GM18909 (cell line): Measurements from ENCODE around the gene DDX17.

Experiments
- ATAC-seq: cut with Tn5 transposase; IDR thresholded peaks from one replicate; pipeline ENCODE4 v1.9.1; 2021; ENCODE audit warnings: mild to moderate bottlenecking; ENCODE audit not compliant: unreplicated experiment, poor library complexity

DDX17 gene

DNA sequence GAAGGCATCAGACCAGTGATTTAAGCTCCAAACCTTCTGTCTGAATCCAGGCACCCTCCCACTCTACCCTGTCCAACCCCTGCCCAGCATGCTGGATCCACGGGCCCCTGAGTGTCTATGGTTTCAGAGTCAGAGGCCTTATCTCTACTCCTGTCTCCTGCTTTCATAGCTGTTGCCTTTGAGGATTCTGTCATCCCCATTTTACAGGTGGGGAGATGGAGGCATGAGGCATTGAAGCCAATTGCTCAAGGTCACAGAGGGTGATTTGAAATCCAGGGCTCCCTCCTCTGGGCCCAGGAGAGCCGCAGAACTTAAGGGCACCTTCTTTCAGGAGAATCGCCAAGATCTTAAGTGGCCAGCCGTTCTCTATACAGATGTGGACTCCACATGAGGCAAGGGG, 54.2 kb downstream of the DDX17 start:
- no peak for ATAC-seq

DNA sequence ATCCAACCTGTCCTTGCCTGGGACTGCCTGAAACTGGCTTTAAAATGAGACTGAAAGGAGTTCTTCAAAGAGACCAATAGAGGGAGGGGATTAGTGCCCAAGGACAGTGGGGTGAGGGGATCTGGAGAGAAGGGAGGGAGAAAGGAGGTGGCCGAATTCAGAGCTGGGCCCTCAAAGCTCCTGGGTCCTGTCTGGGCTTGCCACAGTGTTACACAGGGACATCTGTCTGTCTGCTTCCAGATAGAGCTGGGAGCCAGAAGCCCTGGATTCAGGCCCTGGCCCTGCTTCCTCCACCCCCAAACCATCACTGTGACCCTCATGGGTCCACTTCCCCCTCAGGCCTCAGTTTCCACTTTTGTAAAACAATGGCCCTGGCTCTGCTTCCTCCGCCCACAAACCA, 54.7 kb downstream of the DDX17 start:
- no peak for ATAC-seq

DNA sequence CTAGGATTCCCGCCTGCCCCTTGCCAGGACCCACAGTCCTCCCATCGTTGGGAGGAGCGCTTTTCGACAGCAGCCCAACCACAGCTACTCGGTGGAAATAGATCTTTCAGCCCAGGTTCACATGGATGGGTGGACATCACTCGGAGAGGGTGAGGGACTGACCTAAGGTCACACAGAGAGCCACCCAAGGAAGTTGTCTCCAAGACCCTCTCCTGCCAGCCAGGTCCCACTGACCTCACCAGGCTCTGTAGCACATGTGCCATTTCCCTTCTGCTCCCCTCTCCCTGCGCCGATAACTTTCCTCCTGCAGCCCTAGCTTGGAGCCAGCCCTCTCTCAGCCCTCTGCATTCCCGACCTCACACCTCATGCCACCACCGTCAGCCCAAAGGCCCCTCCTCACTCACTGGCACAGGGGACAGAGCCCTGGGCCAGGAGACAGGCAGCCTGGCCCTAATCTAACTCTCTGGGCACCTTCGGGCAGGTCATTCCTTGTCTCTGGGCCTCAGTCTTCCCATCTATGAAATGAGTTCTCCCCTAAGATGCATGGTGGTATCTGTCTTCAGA, 55.8 kb downstream of the DDX17 start:
- ATAC-seq, result no peak

DNA sequence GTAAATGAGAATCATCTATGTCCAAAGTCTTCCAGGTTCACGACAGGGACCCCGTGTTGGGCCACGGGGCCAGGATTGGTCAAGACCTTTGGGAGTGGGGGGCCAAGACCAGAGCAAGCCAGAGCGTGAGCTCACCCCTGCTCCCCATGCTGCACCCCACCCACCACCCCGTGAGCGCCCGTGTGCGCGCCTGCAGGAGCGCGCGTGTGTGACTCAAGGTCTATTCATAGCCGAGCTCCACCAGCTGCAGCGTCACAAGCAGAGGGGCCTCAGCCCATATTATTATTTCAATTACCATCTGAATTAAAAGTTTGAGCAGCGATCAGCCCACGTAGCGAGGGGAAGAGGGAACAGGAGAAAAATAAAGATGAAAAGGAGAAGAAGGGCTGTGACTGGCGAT, 56.3 kb downstream of the DDX17 start:
- no peak for ATAC-seq

DNA sequence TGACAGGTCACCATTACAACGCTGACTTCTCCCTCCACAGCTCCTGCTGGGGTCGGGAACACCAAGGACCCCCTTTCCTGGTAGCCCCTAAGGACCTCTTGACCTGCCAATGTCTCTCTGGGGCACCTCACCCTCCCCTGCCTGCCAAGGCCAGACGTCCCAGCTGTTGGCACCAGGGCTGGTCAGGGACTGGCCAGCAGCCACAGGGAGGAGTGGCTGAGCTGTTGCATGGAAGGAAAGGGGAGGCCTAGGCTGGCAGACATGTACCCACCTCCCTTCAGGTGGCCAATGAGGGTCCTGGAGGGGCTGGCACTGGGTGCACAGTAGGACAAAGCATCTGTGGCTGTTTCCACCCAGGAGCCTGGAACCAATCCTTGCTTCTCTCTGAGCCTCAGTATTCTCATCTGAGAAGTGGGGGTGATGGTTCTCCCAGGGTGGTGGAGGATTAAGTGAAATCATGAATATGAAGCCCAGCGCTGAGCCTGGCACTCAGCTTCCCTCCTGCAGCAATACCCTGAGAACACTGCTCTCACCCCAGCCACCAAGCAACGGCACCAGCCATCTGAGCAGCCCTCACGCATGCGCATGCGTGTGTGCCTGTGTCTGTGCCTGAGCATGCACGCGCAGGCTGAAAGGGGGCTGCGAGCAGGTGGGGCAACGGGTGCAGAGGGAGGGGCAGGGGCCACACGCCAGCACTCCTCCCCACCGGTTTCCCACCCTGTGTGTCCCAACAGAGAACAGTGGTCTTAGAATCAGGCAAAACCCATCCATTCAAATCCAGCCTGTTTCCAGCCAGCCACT, 57.0 kb downstream of the DDX17 start:
- ATAC-seq, result no peak

DNA sequence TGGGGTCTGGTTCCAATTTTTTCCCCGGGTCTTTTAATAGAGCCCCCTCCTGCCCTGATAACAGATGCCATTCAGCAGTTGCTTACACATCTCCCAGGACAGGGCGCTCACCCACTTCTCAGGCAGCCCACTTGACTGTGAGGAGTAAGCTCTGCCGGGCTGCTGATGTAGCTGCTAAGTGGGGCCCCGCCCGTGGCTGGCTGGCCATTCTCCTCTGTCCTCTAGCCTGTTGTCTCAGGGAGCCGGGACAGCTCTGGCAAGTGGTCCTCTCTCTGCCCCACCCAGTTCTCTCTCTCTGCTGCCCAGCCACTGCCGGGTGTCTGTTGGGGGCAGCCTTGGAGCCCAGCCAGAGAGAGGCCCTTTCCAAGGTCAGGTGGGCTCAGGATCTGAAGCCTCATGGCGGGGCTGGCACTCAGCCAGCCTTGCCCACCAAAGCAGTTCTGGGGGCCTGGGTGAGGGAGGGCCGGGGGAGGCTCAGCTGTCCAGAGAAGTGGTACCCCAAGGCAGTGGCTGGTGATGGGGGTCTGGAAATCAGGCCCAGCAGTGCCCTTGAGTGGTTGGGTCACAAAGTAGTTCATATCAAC, 60.0 kb downstream of the DDX17 start:
- no peak for ATAC-seq

DNA sequence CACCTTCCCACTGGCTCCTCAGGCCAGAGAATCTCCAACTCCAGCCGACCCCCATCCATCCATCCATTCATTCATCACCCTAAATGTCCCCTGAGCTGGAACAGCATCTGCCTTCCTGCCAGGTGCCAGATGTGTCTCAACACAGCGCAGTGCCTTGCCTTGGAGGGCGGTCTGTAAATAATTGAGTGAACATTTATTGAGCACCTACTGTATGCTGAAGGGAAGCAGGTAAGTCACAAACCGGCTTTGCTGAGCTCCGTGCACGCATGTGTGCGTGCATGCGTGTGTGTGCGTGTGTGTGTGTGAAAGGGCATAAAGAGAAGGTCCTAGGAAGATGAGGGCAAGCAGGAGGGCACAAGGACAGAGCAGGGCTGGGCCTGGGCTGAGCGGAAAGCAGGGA, 61.3 kb downstream of the DDX17 start:
- no peak for ATAC-seq

DNA sequence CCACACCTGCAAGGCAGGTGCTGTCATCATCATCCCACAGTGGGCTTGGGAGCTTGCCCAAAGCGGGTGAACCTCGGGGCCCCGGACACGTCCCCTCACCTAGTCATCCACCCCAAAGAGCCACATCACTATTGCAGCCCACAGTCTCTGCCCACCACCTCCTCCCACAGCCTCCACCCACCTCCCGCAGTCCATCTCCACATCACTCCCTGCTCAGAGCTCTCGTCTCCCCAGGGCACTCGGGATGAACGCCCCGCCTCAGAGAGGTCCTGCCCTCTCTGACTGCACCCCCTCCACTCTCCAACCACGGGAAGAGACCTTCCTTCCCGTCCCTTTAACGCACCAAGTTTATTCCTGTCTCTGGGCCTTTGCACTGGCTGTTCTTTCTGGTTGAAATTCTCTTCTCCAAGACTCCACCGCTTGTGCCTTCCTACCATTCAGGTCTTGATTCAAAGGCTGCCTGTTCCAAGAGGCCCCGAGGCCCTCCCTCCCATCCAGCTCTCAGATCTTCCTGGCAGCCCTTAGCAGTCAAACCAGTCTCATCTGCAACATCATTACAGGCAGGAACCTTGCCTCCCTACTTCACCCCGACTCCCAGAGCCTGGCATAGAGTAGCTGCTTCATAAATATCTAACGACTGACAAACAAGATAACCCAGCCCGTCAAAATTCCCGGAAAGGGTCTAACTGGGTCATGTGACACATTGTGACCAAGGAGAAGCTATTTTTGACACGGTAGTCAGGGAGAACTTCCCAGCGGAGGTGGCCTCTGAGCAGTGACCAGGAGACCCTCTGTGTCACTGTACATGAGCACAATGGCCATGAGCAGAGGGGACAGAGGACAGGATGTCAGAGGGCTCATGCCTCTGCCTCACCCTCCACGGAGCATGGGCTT, 62.2 kb downstream of the DDX17 start:
- ATAC-seq, result no peak

DNA sequence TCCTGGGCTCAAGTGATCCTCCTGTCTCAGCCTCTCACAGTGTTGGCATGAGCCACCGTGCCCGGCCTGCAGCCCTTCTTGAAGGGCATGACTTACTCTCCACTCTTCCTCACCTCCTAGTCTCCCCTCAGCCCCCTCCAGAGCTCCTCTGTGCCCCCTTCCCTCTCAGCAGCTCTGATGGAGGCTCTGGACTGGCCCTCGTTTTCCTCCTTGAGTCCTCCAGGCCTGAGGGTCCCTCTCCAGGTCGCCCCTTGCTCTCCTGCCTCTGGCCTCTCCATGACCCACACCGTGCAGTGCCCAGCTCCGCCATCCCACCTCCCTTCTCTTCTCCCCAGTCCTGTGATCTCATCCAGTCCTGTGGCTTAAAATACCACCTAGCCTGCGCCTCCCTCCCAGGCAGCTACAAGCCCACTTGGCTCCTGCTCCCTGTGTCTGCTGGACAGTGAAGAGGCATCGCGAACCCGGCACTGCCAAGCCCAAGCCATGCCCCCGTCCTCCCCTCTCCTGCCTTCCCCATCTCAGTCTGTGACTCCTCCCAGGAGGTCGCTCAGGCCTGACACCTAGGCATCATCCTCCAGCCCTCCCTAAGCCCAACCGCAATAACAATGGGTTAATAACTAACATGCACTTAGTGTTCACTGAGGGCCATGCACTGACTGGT, 63.0 kb downstream of the DDX17 start:
- ATAC-seq, result no peak

DNA sequence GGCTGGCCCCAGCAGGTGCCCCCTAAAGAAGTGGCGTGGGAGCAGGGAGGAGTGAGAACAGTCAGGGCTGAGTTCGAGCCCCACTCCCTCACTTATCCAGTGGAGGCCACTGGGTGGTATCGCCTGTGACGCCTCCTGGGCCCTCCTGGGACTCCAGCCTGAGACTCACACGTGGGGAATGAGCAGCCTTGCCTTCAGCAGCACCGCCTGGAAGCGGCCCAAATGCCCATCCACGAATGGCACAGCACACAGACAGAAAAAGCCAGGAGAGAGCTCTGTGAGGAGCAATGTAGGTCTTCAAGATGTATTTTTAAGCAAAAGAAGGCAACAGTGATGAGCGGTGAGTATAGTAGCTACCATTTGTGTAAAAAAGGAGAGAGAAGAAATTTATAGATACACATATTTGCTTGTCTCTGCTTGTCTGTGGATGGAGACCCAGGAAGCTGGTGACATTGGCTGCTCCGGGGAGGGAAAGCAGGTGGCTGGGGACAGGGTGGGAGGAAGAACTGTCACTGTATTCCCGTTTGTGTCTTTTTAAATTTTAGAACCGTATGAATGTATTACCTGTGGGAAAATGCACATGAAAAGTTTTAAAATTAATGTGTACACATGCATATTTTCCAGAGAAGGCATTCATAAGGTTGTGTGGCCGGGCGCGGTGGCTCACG, 64.4 kb downstream of the DDX17 start:
- ATAC-seq, result no peak

DNA sequence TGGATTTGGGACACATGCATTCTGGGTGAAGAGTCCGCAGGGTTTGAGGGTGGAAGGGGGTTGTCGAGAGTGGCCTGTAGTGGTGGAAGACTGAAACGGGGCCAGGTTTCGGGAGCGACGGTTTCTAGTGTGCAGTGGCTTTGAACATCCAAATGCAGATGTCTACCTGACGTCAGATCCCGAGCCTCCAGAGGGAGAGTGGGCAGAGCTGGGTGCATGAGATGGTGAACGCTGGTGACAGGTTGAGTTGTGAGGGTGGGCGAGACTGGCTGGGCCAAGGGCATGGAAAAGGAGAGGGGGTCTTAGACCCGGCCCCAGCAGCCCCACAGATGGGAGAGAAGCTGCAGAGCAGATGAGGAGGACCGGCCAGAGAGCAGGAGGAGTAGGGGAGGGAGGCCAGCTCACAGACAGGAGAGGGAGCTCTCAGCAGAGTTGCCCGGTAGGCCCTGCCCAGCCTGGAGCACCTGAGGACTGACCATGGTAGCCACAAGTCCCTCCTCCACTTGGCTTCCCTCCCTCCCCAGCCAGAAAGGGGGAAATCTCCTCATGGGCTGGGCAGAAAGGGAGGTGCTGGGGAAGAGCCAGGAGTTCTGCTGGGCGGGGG, 65.3 kb downstream of the DDX17 start:
- no peak for ATAC-seq

DNA sequence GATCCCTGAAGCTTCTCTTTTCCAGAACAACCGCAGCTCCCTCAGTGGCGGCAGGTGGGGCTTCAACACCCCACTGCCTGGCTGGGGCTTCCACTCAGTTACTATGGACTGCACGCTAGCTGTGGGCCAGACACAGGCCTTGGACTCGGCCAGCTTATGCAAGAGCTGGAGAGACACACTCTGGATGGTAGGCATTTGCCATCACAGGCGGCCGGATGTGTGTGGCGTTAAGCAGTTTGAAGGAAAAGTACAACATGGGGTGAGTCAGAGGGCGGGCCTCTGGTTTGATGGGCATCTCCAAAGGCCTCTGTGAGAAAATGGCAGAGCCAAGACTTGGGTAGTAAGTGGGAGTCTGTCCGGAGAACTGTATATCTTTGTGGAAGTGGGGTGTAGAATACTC, 68.7 kb downstream of the DDX17 start:
- ATAC-seq, result no peak

DNA sequence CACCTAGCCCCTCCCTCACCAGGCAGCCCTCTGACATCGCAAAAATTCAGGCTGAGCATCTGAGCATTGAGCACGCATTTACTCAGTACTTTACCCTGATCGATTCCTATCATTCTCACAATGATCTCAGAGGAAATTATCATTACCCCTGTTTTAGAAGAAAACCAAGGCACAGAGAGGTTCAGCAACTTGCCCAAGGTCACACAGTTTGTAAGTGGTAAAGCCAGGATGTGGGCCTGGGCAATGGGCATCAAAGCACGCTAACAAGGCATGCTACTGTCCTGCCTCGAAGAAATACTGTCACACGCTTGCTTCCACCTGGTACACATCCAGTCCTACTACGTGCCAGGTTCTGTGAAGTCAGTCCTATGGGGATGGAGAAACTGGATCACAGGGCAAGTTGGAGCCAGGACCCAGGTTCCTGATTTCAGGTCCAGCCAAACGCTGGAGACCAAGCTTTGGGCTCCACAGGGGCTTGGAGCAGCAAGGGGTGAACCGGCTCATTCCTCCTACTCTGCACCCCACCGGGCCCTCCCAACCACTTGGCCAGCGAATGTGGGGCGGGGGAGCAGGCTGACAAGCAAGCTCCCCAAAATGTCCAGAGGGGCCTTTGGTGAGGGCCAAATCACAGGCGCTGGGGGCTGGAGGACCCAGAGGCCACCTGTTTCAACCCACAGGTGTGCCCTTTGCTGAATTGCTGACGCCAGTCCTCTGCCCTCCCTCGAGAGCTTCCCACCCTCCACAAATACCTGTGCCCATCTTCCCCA, 69.3 kb downstream of the DDX17 start:
- no peak for ATAC-seq

DNA sequence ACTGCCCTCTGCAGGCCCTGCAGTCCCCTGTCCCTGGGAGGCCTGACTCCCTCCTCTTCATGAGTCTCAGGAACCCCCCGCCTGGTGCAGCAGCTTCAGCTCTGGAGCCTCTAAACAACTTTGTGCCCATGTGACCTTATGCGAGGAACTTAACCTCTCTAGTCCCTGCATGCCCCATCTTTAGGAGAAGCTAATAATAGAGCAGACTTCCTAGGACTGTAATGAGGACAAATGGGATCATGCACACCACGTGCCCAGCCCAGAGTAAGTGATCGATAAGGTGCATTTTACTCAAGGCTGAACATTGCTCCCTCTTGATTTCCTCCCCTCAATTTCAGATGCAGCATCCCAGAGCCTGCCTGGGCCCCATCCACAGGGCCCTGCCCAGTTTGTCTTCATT, 70.1 kb downstream of the DDX17 start:
- ATAC-seq, result no peak

DNA sequence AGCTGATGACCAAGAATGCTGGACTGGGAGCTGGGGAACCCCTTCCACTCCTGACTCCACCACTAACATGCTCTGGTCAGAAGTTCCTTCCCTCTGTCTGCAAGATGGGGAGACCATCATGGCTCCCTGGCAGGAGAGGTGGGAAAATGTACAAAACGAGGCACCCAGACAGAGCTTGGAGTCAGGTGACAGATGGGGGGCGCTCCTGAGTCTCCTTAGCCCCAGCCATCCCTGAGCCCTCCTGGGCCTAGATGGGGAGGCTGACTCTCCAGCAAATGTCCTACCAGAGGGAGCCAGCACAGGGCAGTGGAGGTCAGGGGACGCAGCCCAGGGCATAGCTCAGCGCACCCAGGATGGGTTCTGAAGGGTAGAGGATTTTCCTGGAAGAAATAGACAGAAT, 71.1 kb downstream of the DDX17 start:
- no peak for ATAC-seq

DNA sequence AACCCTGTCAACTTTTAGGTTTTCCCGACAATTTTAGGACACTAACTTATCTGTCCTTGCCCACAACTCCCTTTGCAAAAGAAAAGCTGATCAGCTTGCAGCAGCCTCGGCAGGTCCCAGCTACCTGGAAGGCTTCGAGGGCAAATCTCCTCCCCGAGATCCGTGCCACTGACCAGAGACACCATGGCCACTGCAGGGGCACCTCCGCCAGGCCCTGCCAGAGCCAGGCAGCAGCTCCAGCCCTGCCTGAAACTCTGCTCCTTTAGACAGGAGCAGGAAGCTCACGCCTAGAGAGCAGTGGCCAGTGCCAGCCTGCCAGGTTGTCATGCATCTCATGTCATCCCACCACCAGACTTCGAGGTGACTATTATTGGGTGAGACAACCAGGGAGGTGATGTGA, 72.2 kb downstream of the DDX17 start:
- no peak for ATAC-seq
